ENCODE measurements around the gene WDR74.

The WDR74 gene

GRCh38 chr11:62805961-62806441, 33.4 kb downstream of the WDR74 start:
- in situ Hi-C loops (cut with HindIII; ENCODE audit: low pct_ligation_motif_present, low pct_unique_long_range_greater_than_20kb, low sequenced_read_pairs): no loop called here
- no peak for DNase-seq

DNA sequence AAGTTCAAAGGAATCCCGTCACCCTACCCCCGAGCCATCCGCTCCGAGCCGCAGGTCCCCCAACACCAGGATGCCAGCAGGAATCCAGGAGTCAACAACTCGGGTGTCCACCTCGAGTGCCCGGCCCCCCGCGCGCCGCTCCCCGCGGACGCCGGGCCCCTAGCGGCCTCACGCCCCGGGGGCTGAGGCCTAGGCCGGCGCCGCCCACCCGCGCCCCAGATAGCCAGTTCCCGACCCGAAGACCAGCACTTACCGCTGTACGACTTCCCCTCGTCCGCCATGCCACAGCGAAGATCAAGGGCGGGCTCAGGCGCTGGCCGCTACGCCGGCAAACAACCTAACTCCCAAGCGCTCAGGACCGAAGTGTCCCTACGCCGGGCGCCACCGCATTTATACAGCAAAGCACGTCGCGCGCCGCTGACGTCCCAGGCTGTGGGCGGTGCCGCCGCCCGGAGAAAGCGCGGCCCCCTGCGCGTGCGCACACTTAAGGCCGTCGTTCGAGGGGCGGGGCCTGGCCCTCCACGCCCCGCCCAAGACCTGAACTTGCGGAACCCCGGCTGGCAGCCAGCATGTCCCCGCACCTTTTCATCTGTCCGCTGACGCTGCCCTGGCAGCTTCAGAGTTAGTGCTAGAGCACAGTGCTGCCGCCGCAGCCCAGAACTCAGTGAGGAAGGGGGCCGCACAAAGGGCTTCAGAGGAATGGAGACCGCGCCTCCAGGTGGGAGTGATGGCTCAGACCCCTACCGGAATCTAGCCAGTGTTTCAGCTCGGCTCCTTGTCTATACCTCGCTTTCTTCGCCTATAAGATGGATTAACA, 34.1 kb downstream of the WDR74 start, which contains the start of gene NXF1:
NXF1 (minus strand) TSS at position 365 of the 817 bp plus-strand sequence; CDS start at position 281, 84 bp downstream.
- DNase-seq: peak; percentile 90
- in situ Hi-C loops (cut with HindIII; ENCODE audit: low pct_ligation_motif_present, low pct_unique_long_range_greater_than_20kb, low sequenced_read_pairs): no loop called here

DNA sequence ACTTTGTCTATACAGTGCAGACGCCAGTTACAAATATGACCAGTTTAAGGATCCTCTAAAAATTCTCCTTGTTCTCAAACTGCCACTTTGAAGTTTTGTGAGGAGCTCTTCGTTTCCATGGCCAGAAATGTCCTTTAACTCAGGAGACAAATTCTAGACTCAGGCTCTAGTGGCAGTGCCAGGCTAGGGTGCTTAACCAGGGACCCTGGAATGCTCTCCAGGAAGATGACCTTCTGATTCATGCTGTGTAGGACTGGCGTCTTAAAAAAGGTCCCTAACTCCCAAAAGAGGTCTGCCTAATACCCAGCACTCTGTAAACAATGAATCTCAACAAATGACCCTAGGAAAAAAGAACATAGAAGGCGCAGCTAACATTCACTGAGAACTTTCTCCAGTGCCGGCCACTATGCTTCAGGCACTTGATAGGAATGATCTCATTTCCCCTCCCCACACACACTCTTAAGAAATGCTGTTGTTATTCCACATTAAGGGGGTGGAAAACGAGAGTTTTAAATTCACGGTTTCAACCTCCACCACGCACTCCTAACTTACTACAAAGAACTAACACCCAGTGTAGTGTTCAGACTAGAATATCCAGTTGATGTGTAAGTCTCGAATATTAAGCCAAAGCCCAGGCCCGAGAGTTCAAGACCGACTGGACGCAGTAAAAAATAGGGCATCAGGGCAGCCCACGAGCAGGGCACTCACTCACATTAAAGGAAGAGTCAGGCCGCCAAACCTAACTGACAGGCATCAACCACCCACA, 34.9 kb downstream of the WDR74 start:
- peak; percentile 26 for DNase-seq
- in situ Hi-C loops (cut with HindIII; ENCODE audit: low pct_ligation_motif_present, low pct_unique_long_range_greater_than_20kb, low sequenced_read_pairs): no loop called here

DNA sequence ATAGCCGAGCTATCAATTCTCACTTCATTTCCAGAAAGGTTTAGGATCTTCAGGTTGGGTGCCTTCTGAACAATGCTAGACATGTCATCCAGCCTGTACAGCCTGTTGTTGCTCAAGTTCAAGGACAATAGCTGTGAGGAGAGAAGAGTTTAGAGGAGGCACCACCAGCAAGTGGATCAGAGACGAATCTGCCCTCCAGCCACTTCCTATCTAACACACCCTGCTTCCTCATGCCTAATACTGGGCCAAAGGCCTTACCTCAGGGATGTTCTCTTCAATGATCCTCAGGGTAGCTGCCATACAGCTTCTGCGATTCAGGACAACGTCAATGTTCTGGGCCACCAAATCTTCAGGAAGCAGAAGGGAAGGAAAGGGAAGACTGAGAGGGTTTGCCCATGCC, 38.3 kb downstream of the WDR74 start:
- DNase-seq: no peak

GRCh38 chr11:62799486-62799885, 39.9 kb downstream of the WDR74 start:
- no peak for DNase-seq
- in situ Hi-C loops (cut with HindIII; ENCODE audit: low pct_ligation_motif_present, low pct_unique_long_range_greater_than_20kb, low sequenced_read_pairs): no loop called here

More for the DNA sequence above, 38.3 kb downstream of the WDR74 start:
- in situ Hi-C loops (cut with HindIII; ENCODE audit: low pct_ligation_motif_present, low pct_unique_long_range_greater_than_20kb, low sequenced_read_pairs): no loop called here

DNA sequence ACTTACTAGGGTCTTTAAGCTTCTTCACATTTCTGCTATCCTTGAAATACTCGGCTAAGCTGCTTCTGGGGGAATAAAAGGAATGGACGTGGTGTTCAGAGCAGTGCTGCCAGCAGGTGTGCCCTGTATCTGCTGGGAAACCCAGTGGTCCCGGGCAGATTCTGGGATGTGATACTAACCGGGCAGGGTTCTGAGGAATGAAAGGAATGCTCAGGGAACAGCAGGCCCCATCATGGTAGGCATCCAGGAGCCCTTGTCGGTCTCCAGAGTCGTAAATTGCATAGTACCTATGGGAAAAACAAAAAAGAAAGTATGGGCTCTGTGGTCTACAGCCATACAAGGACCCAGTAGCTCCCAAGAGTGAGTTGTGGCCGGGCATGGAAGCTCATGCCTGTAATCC, 43.1 kb downstream of the WDR74 start:
- DNase-seq: no peak
- in situ Hi-C loops (cut with HindIII; ENCODE audit: low pct_ligation_motif_present, low pct_unique_long_range_greater_than_20kb, low sequenced_read_pairs): no loop called here

DNA sequence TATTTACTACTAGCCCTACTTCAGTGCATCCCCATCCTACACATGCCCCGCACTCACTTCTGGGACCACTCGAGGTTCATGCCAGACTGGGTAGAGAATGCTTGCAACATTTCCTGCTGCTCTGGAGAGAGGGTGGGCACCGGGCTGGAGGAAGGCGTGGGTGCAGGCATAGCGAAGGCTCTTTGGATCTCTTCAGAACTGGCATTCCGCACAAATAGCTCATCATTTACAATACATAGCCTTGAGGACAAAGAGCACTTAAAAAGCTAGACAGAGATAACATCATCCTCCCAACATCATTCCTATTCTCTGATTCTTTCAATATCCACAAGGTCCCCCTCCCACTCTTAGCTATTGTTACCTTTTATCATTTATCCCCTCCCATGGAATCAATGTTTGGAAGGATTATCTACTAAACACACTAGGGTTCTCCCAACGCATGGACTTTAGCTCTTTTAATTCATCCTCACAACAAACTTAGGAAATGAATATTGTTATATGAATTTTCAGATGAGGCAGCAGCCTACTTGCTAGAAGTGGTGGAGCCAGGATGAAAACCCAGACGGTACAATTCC, 45.1 kb downstream of the WDR74 start:
- in situ Hi-C loops (cut with HindIII; ENCODE audit: low pct_ligation_motif_present, low pct_unique_long_range_greater_than_20kb, low sequenced_read_pairs): no loop called here
- DNase-seq: no peak

DNA sequence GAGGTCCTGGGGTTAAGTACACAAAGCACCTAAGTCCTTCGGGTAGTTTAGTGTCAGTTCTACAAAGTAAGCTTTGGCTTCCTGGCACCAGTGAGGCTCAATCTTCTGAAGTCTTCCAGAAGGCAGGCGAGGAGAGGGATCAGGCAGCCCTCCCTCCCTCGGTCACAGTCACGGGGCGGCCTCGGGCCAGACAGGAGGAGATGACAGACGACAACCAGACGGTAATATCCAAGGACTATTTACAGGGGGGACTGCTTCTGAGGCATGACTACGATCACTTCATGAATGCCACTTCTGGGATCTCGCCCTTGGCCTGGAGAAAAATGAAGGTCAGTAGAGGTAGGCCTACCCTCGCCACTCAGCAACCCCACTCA, 47.2 kb downstream of the WDR74 start:
- in situ Hi-C loops (cut with HindIII; ENCODE audit: low pct_ligation_motif_present, low pct_unique_long_range_greater_than_20kb, low sequenced_read_pairs): no loop called here
- no peak for DNase-seq

- DNase-seq: peak; percentile 79
- in situ Hi-C loops (cut with HindIII; ENCODE audit: low pct_ligation_motif_present, low pct_unique_long_range_greater_than_20kb, low sequenced_read_pairs): no loop called here
Observed at GRCh38 chr11:62791501-62792201, 47.7 kb downstream of the WDR74 start, which contains the start of gene TMEM223. TMEM223 (minus strand) TSS chr11:62792006; CDS start chr11:62791994, 12 bp downstream.

DNA sequence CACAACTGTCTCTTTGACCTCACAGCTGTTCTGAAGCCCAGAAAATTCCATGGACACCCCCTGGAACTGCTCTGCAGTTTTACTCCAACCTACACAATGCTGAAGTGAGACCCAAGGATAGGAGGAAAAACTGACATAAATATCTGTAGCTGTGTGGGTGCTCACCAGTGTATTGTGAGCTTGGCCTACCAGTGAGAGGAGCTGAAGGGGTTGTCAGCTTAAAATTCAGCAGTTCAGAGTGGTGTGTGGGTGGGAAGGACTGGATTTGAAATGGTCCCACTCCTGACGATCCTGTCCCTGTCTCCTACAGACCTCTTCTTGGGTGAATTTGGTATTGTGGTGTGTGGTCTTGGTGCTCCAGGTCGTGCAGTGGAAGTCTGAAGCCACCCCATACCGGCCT, 49.8 kb downstream of the WDR74 start:
- DNase-seq: no peak
- in situ Hi-C loops (cut with HindIII; ENCODE audit: low pct_ligation_motif_present, low pct_unique_long_range_greater_than_20kb, low sequenced_read_pairs): no loop called here

DNA sequence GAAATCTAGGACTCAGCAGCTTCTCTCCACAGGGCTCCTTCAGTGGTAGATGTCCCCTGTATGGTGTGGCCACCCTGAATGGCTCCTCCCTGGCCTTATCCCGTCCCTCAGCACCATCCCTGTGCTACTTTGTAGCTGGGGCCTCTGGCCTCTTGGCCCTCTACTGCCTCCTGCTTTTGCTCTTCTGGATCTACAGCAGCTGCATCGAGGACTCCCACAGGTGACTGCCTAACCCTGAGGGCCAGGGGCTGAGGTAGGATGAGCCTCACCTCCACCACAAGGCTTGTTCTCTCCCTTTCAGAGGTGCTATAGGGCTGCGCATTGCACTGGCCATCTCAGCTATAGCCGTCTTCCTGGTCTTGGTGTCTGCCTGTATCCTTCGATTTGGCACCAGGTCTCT, 50.4 kb downstream of the WDR74 start:
- in situ Hi-C loops (cut with HindIII; ENCODE audit: low pct_ligation_motif_present, low pct_unique_long_range_greater_than_20kb, low sequenced_read_pairs): no loop called here
- no peak for DNase-seq

GRCh38 chr11:62787005-62787759, 52.2 kb downstream of the WDR74 start, which contains the start of gene TMEM179B:
TMEM179B (plus strand) TSS chr11:62787402; CDS start chr11:62787432, 30 bp downstream.
- DNase-seq: peak; percentile 97
- in situ Hi-C loops (cut with HindIII; ENCODE audit: low pct_ligation_motif_present, low pct_unique_long_range_greater_than_20kb, low sequenced_read_pairs): no loop called here

DNA sequence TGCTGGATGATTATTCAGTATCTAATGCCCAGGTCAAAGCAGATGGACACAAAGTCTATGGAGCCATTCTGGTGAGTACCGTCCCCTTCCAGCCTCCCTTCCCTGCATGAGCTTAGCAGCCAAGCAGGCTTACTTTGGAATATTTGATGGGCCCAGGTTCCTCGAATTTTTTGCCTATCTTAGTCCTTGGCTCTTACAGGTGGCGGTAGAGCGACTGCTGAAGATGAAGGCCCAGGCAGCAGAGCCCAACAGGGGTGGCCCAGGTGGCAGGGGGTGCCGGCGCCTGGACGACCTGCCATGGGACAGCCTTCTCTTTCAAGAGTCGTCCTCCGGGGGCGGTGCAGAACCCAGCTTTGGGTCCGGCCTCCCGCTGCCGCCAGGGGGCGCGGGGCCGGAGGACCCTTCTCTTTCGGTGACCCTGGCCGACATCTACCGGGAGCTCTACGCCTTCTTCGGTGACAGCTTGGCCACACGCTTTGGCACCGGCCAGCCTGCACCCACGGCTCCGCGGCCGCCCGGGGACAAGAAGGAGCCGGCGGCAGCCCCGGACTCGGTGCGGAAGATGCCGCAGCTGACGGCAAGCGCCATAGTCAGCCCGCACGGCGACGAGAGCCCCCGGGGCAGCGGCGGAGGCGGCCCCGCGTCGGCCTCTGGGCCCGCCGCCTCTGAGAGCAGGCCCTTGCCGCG, 52.9 kb downstream of the WDR74 start:
- in situ Hi-C loops (cut with HindIII; ENCODE audit: low pct_ligation_motif_present, low pct_unique_long_range_greater_than_20kb, low sequenced_read_pairs): no loop called here
- peak; percentile 83 for DNase-seq

All from ACHN (cell line).